Measurements from ENCODE around the gene CD93.

CD93 gene

DNA sequence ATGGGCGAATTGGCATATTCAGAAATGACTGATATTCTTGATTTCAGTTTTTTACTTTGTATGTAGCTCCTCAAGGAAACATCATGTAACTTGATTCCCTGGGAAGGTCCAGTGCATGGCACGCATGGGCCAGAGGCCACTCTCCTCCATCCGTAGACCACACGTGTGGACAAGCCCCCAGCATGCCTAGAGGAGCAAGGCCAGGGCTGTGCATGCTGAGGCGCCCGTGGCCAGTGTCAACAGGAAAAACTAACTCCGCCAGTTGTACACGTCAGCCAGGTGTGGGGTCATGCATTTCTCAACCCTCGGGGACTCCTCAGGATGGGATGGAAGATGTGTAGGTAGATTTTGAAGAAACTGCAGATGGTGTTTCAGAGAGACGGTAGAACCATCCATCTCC is 37.8 kb upstream of the CD93 start:
- Histone ChIP-seq H3K4me1 (ENCODE audit: insufficient read depth, low read length) (no peaks in the 10 kb centered on the region), H3K36me3 (ENCODE audit: insufficient read depth, low read length) (no peaks in the 10 kb centered on the region), H3K9ac (ENCODE audit: low read depth, low read length) (no peak overlapping the region), H3K9me3 (ENCODE audit: control insufficient read depth, insufficient read depth, low read length) (no peaks in the 10 kb centered on the region)

DNA sequence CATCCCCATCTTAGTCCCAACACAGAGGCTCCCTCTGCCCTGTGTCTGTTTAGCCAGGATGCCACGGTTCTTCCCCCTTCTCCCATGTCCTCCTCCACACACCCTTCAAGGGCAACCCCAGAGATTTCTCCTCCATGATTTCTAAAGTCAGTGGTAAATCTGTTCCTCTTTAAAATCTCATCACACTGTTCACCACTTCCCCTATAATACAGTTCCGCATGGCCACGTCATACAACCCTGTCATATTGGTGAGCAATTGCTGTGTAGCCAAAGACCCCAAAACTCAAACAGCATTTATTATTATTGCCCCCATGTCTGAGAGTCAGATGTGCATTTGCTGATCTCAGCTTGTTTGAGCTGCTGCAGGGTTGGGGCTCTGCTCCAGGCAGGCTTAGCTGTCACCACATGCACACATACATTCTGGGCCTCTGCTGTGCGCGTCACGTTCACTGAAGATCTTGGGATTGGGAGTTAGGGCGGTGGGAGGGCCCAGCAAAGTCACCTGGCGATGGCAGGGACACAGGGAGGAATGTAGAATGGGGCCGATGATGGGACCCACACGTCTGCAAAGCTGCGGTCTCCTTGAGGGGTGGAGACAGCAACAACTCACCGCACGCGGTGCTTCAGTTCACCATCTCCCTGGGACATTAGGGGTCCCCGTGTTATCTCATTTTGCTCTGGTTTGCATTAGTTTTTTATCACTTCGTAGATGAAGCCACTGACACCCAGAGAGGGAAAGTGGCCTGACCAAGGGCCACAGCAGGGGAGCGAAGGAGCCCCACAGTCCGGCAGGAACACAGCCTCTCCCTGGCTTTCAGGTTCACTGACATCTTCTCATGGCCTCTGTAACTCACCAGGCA is 36.9 kb upstream of the CD93 start:
- Histone ChIP-seq H3K4me1 (ENCODE audit: insufficient read depth, low read length) (no peaks in the 10 kb centered on the region), H3K36me3 (ENCODE audit: insufficient read depth, low read length) (no peaks in the 10 kb centered on the region), H3K9me3 (ENCODE audit: control insufficient read depth, insufficient read depth, low read length) (no peaks in the 10 kb centered on the region), H3K9ac (ENCODE audit: low read depth, low read length) (no peak overlapping the region)

GRCh38 chr20:23122321-23122720 is 36.2 kb upstream of the CD93 start:
- no peaks in the 10 kb centered on the region for H3K4me1 ChIP-seq (ENCODE audit: insufficient read depth, low read length)
- H3K36me3 ChIP-seq (ENCODE audit: insufficient read depth, low read length), result no peaks in the 10 kb centered on the region
- H3K9ac ChIP-seq (ENCODE audit: low read depth, low read length), result no peak overlapping the region
- no peaks in the 10 kb centered on the region for H3K9me3 ChIP-seq (ENCODE audit: control insufficient read depth, insufficient read depth, low read length)

- Histone ChIP-seq H3K9ac (ENCODE audit: low read depth, low read length) (no peak overlapping the region), H3K36me3 (ENCODE audit: insufficient read depth, low read length) (no peaks in the 10 kb centered on the region), H3K9me3 (ENCODE audit: control insufficient read depth, insufficient read depth, low read length) (no peaks in the 10 kb centered on the region), H3K4me1 (ENCODE audit: insufficient read depth, low read length) (no peaks in the 10 kb centered on the region)
These were observed 35.7 kb upstream of the CD93 start for GRCh38 chr20:23121751-23122320.

- no peak overlapping the region for H3K9ac ChIP-seq (ENCODE audit: low read depth, low read length)
These were observed 35.0 kb upstream of the CD93 start for GRCh38 chr20:23120936-23121750.

GRCh38 chr20:23120261-23120660 is 34.1 kb upstream of the CD93 start:
- H3K36me3 ChIP-seq (ENCODE audit: insufficient read depth, low read length), result no peaks in the 10 kb centered on the region
- H3K4me1 ChIP-seq (ENCODE audit: insufficient read depth, low read length), result no peaks in the 10 kb centered on the region
- H3K9me3 ChIP-seq (ENCODE audit: control insufficient read depth, insufficient read depth, low read length), result no peaks in the 10 kb centered on the region
- H3K9ac ChIP-seq (ENCODE audit: low read depth, low read length), result no peak overlapping the region

More at GRCh38 chr20:23120936-23121750, 35.0 kb upstream of the CD93 start:
- Histone ChIP-seq H3K9me3 (ENCODE audit: control insufficient read depth, insufficient read depth, low read length) (no peaks in the 10 kb centered on the region), H3K36me3 (ENCODE audit: insufficient read depth, low read length) (no peaks in the 10 kb centered on the region), H3K4me1 (ENCODE audit: insufficient read depth, low read length) (no peaks in the 10 kb centered on the region)

DNA sequence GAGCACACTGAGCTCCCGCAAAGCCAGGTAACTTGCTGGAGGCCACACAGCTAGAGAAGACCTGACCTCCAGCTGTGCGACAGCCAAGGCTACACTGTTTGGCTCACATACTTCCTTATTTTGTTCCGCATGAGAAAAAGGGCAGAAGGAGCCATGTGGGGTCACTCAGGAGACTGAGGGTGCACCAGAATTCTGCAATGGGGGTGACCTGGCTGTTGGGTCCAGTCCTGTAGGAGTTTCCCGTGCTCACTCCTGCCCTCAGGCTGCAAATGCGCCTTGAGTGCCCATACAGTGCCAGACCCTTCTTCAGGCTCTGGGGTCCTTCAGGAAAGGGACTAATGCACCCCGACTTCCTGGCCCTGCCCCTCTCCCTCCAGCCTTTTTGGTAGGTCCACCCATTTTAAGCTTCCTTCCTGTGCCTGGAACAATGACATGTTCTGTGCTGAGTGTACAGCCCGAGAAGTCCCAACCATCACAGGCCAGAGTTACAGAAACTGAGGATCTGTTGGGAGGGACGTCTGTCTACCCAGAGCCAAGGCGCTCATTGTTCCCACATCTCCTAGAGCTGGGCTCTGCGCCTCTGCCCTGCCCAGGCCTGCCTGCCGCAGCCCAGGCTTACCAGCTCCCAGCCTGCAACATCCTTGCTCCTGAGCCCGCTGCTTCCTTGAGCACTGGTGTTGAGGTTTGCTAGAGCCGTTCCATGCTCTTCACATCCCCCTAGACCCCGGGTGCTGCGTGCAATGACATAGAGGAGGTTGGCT is 33.5 kb upstream of the CD93 start:
- Histone ChIP-seq H3K36me3 (ENCODE audit: insufficient read depth, low read length) (no peaks in the 10 kb centered on the region), H3K9ac (ENCODE audit: low read depth, low read length) (no peak overlapping the region), H3K9me3 (ENCODE audit: control insufficient read depth, insufficient read depth, low read length) (no peaks in the 10 kb centered on the region), H3K4me1 (ENCODE audit: insufficient read depth, low read length) (no peaks in the 10 kb centered on the region)

- Histone ChIP-seq H3K9ac (ENCODE audit: low read depth, low read length) (no peak overlapping the region), H3K36me3 (ENCODE audit: insufficient read depth, low read length) (no peaks in the 10 kb centered on the region), H3K9me3 (ENCODE audit: control insufficient read depth, insufficient read depth, low read length) (no peaks in the 10 kb centered on the region), H3K4me1 (ENCODE audit: insufficient read depth, low read length) (no peaks in the 10 kb centered on the region)
These were observed 32.6 kb upstream of the CD93 start for GRCh38 chr20:23118766-23119165.

DNA sequence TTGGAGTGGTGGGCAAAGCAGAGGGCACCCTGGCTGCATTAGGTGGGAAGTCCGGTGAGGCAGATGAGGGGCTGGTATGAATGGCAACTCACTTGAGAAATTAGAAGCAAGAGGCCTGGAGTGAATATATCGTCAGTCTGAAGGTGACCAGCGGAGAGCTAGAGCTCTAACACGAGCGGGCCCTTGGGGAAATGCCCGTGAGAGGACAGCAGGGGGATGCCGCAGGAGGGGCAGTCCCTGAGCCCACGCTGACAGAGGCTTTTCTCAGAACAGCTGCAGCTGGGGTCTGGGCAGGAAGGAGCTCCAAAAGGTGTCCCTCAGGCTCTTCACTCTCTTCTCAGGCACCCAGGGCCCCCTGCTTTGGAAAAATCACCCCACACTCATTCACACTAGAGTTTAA is 32.0 kb upstream of the CD93 start:
- Histone ChIP-seq H3K9me3 (ENCODE audit: control insufficient read depth, insufficient read depth, low read length) (no peaks in the 10 kb centered on the region), H3K36me3 (ENCODE audit: insufficient read depth, low read length) (no peaks in the 10 kb centered on the region), H3K9ac (ENCODE audit: low read depth, low read length) (no peak overlapping the region), H3K4me1 (ENCODE audit: insufficient read depth, low read length) (no peaks in the 10 kb centered on the region)

- Histone ChIP-seq H3K9me3 (ENCODE audit: control insufficient read depth, insufficient read depth, low read length) (no peaks in the 10 kb centered on the region), H3K4me1 (ENCODE audit: insufficient read depth, low read length) (no peaks in the 10 kb centered on the region), H3K9ac (ENCODE audit: low read depth, low read length) (no peak overlapping the region), H3K36me3 (ENCODE audit: insufficient read depth, low read length) (no peaks in the 10 kb centered on the region)
These were observed 31.6 kb upstream of the CD93 start for GRCh38 chr20:23117738-23118137.

DNA sequence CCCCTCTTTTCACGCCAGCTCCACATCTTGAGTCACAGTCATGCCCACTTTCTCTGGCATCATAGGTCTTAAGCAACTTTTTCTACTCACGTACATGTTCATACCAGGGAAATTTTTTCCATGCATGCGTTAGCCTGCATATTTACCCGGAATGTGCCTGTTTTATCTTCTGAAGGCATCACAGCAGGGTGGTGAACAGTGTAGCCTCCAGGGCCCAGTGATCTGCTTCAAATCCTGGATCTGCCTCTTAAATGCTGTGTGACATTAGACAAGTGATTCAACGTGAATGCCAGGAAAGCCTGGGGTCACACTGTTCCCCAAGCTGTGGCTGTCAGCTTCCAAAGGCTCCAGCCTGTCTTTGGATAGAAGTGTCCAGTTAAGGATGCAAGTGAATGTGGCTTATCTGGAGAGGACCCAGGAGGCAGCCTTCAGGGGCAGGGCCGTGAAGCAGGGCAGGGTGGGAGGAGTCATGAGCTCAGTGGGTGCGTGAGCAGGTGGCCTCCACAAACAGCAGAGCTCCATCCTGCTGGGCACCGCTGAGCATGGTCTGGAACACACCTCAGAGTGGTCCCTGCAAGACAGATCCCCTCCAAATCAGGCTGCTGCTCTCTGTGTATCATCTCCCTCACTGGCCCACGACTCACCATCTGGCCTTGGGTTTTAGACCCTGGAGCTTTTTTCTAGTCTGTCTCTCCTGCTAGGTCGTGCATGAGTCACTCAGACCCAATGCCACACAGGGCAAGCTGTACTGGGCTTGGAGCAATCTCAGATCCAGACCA is 30.4 kb upstream of the CD93 start:
- Histone ChIP-seq H3K4me1 (ENCODE audit: insufficient read depth, low read length) (no peaks in the 10 kb centered on the region), H3K36me3 (ENCODE audit: insufficient read depth, low read length) (no peaks in the 10 kb centered on the region), H3K9ac (ENCODE audit: low read depth, low read length) (no peak overlapping the region), H3K9me3 (ENCODE audit: control insufficient read depth, insufficient read depth, low read length) (no peaks in the 10 kb centered on the region)

GRCh38 chr20:23115822-23116221 is 29.7 kb upstream of the CD93 start:
- Histone ChIP-seq H3K4me1 (ENCODE audit: insufficient read depth, low read length) (no peaks in the 10 kb centered on the region), H3K9me3 (ENCODE audit: control insufficient read depth, insufficient read depth, low read length) (no peaks in the 10 kb centered on the region), H3K36me3 (ENCODE audit: insufficient read depth, low read length) (no peaks in the 10 kb centered on the region), H3K9ac (ENCODE audit: low read depth, low read length) (no peak overlapping the region)

- no peak overlapping the region for H3K9ac ChIP-seq (ENCODE audit: low read depth, low read length)
- H3K4me1 ChIP-seq (ENCODE audit: insufficient read depth, low read length), result no peaks in the 10 kb centered on the region
- no peaks in the 10 kb centered on the region for H3K9me3 ChIP-seq (ENCODE audit: control insufficient read depth, insufficient read depth, low read length)
- H3K36me3 ChIP-seq (ENCODE audit: insufficient read depth, low read length), result no peaks in the 10 kb centered on the region
These were observed 28.4 kb upstream of the CD93 start for GRCh38 chr20:23114448-23115082.
